Measurements from ENCODE around the gene GARNL3.

- TF ChIP-seq, protein P1, sequence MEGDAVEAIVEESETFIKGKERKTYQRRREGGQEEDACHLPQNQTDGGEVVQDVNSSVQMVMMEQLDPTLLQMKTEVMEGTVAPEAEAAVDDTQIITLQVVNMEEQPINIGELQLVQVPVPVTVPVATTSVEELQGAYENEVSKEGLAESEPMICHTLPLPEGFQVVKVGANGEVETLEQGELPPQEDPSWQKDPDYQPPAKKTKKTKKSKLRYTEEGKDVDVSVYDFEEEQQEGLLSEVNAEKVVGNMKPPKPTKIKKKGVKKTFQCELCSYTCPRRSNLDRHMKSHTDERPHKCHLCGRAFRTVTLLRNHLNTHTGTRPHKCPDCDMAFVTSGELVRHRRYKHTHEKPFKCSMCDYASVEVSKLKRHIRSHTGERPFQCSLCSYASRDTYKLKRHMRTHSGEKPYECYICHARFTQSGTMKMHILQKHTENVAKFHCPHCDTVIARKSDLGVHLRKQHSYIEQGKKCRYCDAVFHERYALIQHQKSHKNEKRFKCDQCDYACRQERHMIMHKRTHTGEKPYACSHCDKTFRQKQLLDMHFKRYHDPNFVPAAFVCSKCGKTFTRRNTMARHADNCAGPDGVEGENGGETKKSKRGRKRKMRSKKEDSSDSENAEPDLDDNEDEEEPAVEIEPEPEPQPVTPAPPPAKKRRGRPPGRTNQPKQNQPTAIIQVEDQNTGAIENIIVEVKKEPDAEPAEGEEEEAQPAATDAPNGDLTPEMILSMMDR (IDR thresholded peaks at IDR 0.05; ENCODE audit: insufficient read depth, low read depth, low read length): no peak
- no peak for TF ChIP-seq EZH2 (IDR thresholded peaks at IDR 0.05; ENCODE audit: insufficient read depth, low read length)
Observed at GRCh38 chr9:127216888-127217217, 47.7 kb upstream of the GARNL3 start.

Data from astrocyte (in vitro differentiated cells and primary cell).